Esophagus squamous epithelium (tissue), 5 donors: ENCODE results near the gene STARD3. TPM values are rescaled to one million over a fixed set of nuclear protein-coding genes. Genes with fewer than 3 reads are reported as not detected.

Source experiments
- DNase-seq: peaks from one replicate; lab custom pipeline; 2025; lab: John Stamatoyannopoulos, UW
- H3K27ac ChIP-seq, 4 donors: fragments of 200-600 bp; sonication (generic); one replicate each; pipeline ENCODE4 v1.5.1; 2016 to 2019; ENCODE audit warnings: mild to moderate bottlenecking in 1 of 4
- H3K27me3 ChIP-seq, 4 donors: fragments of 200-600 bp; sonication (generic); 1 replicate in 3 of 4; 2 replicates in 1 of 4; pipeline versions ENCODE4 v1.5.1 to v1.6.0; 2017 to 2021; ENCODE audit warnings: antibody characterized with exemption in 1 of 4
- H3K36me3 ChIP-seq, 3 donors: fragments of 200-600 bp; sonication (generic); one replicate each; pipeline ENCODE4 v1.5.1; 2016 to 2019
- H3K4me1 ChIP-seq, 3 donors: fragments of 200-600 bp; sonication (generic); one replicate each; pipeline ENCODE4 v1.5.1; 2017 to 2019
- H3K4me3 ChIP-seq, 4 donors: fragments of 200-600 bp; sonication (generic); 1 replicate in 3 of 4; 2 replicates in 1 of 4; pipeline ENCODE4 v1.5.1; 2016 to 2019; ENCODE audit warnings: mild to moderate bottlenecking in 2 of 4, moderate library complexity in 1 of 4
- H3K9me3 ChIP-seq, 3 donors: fragments of 200-600 bp; sonication (generic); one replicate each; pipeline ENCODE4 v1.5.1; 2016 to 2019
- POLR2A ChIP-seq, 4 donors: fragments of 450-650 bp; IDR thresholded peaks; one replicate each; pipeline ENCODE4 v1.6.1; 2017; ENCODE audit warnings: antibody characterized with exemption in 4 of 4, mild to moderate bottlenecking in 4 of 4, moderate library complexity in 3 of 4
- WGBS, 2 donors: methylation state at CpG; one replicate each; pipeline ENCODE4 v1.1.5; 2018; 5-methylcytosine and 5-hydroxymethylcytosine counted together
- intact Hi-C: fragments of 100-400 bp; cut with DNase I; formaldehyde crosslinking; loops from one replicate; pipeline ENCODE4 v1.15.0; 2022
- total RNA-seq, 4 donors: library from RNA; depleted of rRNA; stranded (reverse); fragments of >200 nt; gene quantifications; one replicate each; pipeline ENCODE4 v1.1.0, GENCODE V29; 2016
- TF ChIP-seq, protein P1 (sequence below), 6 experiments: fragments of 450-650 bp in 4 of 6; fragments of 200-600 bp in 2 of 6; sonication (generic) in 2 of 6; IDR thresholded peaks; one replicate each; pipeline ENCODE4 v1.5.1; 2016 to 2019; ENCODE audit warnings: antibody characterized with exemption in 6 of 6, mild to moderate bottlenecking in 4 of 6, moderate library complexity in 4 of 6
- donor health status: DM: yes; HTN: yes; CAD: no.

STARD3 gene
- total RNA-seq, 4 donors from 2014 or later, result 27.3 to 46.7 (median 33.4) TPM

DNA sequence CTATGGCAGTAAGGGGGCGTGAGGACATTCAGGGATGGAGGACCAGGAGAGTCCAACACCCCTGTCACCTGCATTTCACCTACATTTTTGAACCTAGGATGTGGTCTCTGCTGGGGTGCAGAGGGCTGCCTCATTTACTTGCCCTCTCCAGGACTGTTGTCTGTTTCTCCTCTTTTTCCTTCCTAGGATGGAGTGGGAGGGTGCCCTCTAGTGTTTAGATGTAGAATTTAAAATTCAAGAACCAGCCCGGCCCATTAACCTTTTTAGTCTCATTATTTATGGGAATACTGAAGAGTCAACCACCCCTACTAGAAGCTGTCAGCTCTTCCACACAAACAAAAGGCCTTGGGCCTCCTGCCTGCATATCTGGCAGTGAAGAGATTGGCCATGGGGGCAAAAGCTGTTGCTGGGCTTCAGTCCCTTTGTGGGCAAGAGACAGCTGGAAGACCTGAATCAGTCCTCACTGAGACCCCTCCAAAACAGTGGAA, 2.5 kb upstream of the STARD3 start:
- Histone ChIP-seq H3K4me3 (no peak overlapping the region), H3K27me3 (peaks cover 0 to 23% (median 0%) of the 10 kb centered on the region in 4 donors), H3K36me3 (no peaks in the 10 kb centered on the region), H3K4me1 (peaks cover 19 to 63% (median 25%) of the 10 kb centered on the region in 3 donors), H3K9me3 (no peaks in the 10 kb centered on the region), H3K27ac (no peak overlapping the region)
- TF ChIP-seq, protein P1, sequence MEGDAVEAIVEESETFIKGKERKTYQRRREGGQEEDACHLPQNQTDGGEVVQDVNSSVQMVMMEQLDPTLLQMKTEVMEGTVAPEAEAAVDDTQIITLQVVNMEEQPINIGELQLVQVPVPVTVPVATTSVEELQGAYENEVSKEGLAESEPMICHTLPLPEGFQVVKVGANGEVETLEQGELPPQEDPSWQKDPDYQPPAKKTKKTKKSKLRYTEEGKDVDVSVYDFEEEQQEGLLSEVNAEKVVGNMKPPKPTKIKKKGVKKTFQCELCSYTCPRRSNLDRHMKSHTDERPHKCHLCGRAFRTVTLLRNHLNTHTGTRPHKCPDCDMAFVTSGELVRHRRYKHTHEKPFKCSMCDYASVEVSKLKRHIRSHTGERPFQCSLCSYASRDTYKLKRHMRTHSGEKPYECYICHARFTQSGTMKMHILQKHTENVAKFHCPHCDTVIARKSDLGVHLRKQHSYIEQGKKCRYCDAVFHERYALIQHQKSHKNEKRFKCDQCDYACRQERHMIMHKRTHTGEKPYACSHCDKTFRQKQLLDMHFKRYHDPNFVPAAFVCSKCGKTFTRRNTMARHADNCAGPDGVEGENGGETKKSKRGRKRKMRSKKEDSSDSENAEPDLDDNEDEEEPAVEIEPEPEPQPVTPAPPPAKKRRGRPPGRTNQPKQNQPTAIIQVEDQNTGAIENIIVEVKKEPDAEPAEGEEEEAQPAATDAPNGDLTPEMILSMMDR (IDR thresholded peaks at IDR 0.05), result peak; percentile 51 to 75 (median 68)
- TF ChIP-seq POLR2A (IDR thresholded peaks at IDR 0.05), result no peak
- no peak for DNase-seq
- WGBS, 2 donors, result 11 to 56% methylated on average over 1 to 2 of the region's 2 CpGs
- intact Hi-C loops, result no loop called here

DNA sequence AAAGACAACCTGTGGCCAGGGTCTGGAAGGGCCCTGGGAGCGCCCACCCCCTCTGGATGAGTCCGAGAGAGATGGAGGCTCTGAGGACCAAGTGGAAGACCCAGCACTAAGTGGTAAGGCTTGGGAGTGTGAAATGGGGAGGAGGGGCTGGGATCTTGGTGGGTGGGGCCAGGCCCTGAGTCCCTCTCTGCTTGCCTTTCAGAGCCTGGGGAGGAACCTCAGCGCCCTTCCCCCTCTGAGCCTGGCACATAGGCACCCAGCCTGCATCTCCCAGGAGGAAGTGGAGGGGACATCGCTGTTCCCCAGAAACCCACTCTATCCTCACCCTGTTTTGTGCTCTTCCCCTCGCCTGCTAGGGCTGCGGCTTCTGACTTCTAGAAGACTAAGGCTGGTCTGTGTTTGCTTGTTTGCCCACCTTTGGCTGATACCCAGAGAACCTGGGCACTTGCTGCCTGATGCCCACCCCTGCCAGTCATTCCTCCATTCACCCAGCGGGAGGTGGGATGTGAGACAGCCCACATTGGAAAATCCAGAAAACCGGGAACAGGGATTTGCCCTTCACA, 1.2 kb upstream of the STARD3 start:
- Histone ChIP-seq H3K27me3 (peaks cover 0 to 16% (median 0%) of the 10 kb centered on the region in 4 donors), H3K4me3 (no peak overlapping the region), H3K36me3 (peaks cover 0 to 12% (median 0%) of the 10 kb centered on the region in 3 donors), H3K4me1 (peaks cover 31 to 75% (median 38%) of the 10 kb centered on the region in 3 donors), H3K9me3 (no peaks in the 10 kb centered on the region), H3K27ac (peak overlapping the region in 1 of 4 donors; percentile 95)
- no peak for DNase-seq
- no peak for TF ChIP-seq POLR2A (IDR thresholded peaks at IDR 0.05)
- TF ChIP-seq, protein P1 (IDR thresholded peaks at IDR 0.05), result no peak
- intact Hi-C loops, result no loop called here
- WGBS, 2 donors, result 71 to 90% methylated on average over 3 to 6 of the region's 8 CpGs

DNA sequence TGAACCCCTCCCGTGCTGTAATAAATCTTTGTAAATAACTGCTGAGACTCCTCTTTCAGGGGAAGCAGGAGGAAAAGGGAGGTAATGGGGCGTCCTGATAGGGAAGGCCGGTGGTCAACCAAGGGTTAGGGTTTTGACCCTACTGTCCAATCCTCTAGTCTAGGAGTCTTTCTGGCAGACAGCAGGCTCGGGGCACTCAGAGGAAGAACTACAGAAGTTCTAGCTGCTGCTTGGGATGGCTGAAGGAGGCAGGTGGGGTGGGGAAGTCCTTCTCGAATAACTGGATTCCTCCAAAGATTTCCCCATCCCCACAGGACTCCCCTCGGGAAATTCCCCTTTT, 387 bp upstream of the STARD3 start:
- Histone ChIP-seq H3K36me3 (peaks cover 0 to 17% (median 0%) of the 10 kb centered on the region in 3 donors), H3K9me3 (no peaks in the 10 kb centered on the region), H3K4me1 (peaks cover 32 to 77% (median 40%) of the 10 kb centered on the region in 3 donors), H3K27me3 (peaks cover 0 to 8% (median 0%) of the 10 kb centered on the region in 4 donors), H3K27ac (peak overlapping the region; percentile 88 to 96 (median 94)), H3K4me3 (peak overlapping the region; percentile 76 to 93 (median 82))
- no peak for DNase-seq
- TF ChIP-seq POLR2A (IDR thresholded peaks at IDR 0.05), result no peak
- TF ChIP-seq, protein P1 (IDR thresholded peaks at IDR 0.05), result no peak
- intact Hi-C loops, result no loop called here
- WGBS, 2 donors, result 0 to 30% methylated on average over 2 to 5 of the region's 6 CpGs

DNA sequence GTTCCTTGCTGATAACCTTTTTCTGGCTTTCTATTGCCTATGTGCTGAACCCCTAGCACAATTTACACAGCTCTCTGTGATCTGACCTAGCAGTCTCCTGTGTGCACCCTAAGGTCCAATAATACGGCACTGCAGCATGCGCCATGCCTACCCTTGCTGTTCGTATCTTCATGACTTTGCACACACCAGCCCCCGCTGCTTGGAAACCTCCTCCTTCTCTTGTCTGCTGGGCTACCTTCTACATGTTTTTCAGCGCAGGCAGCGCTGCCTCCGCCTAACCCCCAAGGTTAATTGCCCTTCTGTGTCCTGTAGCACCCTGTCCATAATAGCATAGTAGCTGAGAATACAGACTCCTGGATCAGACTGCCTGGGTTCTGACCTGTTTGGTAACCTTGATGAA, 1.4 kb downstream of the STARD3 start:
- no peak for DNase-seq
- TF ChIP-seq POLR2A (IDR thresholded peaks at IDR 0.05), result no peak
- TF ChIP-seq, protein P1 (IDR thresholded peaks at IDR 0.05), result no peak
- Histone ChIP-seq H3K27me3 (no peaks in the 10 kb centered on the region), H3K9me3 (no peaks in the 10 kb centered on the region), H3K4me1 (peaks cover 36 to 83% (median 53%) of the 10 kb centered on the region in 3 donors), H3K27ac (no peak overlapping the region), H3K4me3 (peak overlapping the region in 3 of 4 donors; percentile 78 to 93 (median 87)), H3K36me3 (peaks cover 0 to 17% (median 0%) of the 10 kb centered on the region in 3 donors)
- WGBS, 2 donors, result 92% methylated on average over 7 of the region's 7 CpGs
- intact Hi-C loops, result no loop called here

DNA sequence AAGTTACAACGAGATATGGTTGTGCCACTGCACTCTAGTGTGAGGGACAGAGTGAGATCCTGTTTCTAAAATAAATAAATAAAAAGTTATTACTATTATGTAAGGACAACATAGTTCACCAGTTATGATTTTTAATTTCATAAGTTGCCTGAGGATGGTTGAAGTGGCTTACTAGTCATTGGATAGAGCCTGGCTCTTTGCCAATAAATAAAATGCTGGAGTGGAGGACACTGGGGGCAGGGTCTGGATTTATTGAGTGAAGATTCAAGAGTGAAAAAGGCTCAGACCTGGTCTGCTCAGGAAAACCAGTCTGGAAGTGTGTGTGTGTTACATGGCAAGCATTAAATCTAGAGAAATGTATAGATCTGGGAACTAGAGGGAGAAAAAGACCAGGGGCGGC, 2.1 kb downstream of the STARD3 start:
- 84 to 92% methylated on average over 2 of the region's 2 CpGs for WGBS, 2 donors
- H3K27ac ChIP-seq, result no peak overlapping the region

More for the DNA sequence above, 2.1 kb downstream of the STARD3 start:
- Histone ChIP-seq H3K4me1 (peaks cover 43 to 91% (median 56%) of the 10 kb centered on the region in 3 donors), H3K27me3 (no peaks in the 10 kb centered on the region), H3K9me3 (no peaks in the 10 kb centered on the region), H3K4me3 (no peak overlapping the region), H3K36me3 (peaks cover 0 to 17% (median 0%) of the 10 kb centered on the region in 3 donors)
- intact Hi-C loops, result no loop called here
- TF ChIP-seq, protein P1 (IDR thresholded peaks at IDR 0.05), result no peak
- TF ChIP-seq POLR2A (IDR thresholded peaks at IDR 0.05), result no peak
- DNase-seq, result no peak
